Measurements from ENCODE around the gene PNPLA4. TPM values are rescaled to one million over a fixed set of nuclear protein-coding genes. Genes with fewer than 3 reads are reported as not detected.
A peak's percentile ranks its signal among the peaks of the same experiment; 100 is the strongest.

Gene PNPLA4, protein sequence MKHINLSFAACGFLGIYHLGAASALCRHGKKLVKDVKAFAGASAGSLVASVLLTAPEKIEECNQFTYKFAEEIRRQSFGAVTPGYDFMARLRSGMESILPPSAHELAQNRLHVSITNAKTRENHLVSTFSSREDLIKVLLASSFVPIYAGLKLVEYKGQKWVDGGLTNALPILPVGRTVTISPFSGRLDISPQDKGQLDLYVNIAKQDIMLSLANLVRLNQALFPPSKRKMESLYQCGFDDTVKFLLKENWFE
- total RNA-seq = 10 to 100 TPM; 10.2 to 11.8 TPM

DNA sequence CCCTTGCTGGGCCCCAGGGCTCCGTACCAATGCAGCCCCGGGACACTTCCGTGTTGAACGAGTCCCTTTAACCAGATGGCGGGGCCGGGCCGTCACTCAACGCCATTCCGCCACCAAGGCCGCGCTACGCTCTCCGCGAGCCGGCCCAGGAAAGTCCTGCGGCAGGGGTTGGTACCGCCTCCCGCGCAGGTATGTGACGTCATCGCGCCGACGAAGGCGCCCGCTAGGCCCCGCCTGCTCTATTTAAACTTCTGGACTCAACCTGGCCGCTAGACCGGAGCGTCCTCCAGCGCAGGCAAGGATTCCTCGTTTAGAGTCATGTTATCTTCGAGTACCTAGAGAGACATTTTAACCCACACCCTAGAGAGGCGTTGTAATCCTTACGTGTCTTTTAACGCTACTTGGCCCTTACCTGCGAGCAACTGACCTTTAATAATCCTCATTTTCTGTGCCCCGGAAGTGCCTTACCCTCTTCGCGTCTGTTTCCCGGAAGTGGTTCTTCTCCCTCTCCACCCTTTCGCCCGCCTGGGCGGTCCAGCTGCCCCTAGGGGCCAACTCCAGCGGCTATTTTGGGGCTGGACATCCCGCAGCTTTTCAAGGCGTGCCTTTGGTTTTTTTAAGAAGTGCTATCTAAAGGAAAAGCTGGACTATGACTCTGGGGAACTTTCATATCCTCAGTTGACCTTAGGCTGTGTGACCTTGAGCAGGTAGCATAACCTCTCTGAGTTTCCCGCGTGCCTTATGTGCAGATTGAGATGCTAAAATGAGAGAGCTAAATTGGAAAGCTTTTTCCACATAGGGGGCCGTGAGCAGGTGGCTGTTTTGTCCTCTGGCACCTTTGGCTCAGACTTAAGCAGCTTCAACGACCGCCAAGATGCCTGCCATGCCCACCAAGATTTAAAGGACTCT is at the start of gene PNPLA4:
Gene PNPLA4, minus strand, starts transcription at position 155 of the 909 bp plus-strand sequence. CDS start 1,294 bp downstream, outside the sequence.
- POLR2A ChIA-PET = no interaction called here
- DNase-seq = peak; percentile 87
- peak within 1 kb of the TSS; percentile 87 for H3K4me3 Mint-ChIP-seq
- no peaks in the 10 kb centered on the region for H3K9me3 Mint-ChIP-seq
- no peaks in the 10 kb centered on the region for H3K27me3 Mint-ChIP-seq
- intact Hi-C loops (cut with micrococcal nuclease) = loop anchor here (1.0 to 10.0 kb wide), 4 partner anchors 735 to 1903 kb away; partner anchors contain the start of gene PUDP
- H3K36me3 Mint-ChIP-seq = peaks cover 4% of the 10 kb centered on the region
- peak within 1 kb of the TSS; percentile 94 for H3K27ac Mint-ChIP-seq
- H3K4me1 Mint-ChIP-seq (ENCODE audit: low read depth) = peaks cover 4% of the 10 kb centered on the region
- CTCF ChIA-PET = interaction anchor here (0.9 kb wide), 1 partner anchor 16 kb away, joined by 3 read pairs; no protein-coding TSS in a partner anchor

DNA sequence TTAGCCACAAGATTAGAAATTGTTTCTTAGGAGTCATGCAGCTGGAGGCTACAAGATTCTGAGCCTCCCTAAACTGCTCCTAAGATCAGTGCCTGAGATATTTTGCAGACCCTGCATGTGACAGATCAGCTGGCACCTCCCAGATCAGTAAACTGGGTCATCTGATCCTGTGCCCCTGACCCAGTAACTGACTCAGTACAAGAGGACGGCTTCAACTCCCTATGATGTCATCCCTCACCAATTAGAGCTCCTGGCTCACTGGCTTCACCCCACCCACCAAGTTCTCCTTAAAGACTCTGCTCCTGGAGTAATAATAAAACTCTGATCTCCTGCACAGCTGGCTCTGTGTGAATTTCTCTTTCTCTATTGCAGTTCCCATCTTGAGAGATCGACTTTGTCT is 45.4 kb upstream of the PNPLA4 start:
- intact Hi-C loops (cut with micrococcal nuclease) = no loop called here
- Mint-ChIP-seq H3K4me1 (ENCODE audit: low read depth) (no peaks in the 10 kb centered on the region), H3K27me3 (no peaks in the 10 kb centered on the region), H3K27ac (no peak overlapping the region), H3K9me3 (no peaks in the 10 kb centered on the region), H3K4me3 (no peak overlapping the region), H3K36me3 (no peaks in the 10 kb centered on the region)
- ChIA-PET CTCF (no interaction called here), POLR2A (no interaction called here)
- no peak for DNase-seq

DNA sequence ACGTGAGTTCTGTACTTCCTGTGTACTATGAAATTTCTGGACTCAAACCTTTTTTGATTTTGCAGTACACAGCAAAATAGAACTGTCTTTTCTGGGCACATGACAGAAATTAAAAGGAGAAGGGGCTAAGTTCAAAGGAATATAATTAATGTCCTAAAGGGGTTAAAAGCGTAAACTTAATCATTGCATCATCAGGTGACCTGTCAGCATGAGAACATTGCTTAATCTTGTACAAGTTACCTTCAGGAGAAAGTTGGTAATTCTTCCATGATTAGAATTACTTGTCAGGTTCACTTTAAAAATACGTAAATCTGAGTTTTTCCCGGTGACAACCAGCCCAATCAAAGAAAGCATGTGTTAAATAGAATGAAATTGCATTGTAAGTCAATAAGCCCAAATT is 43.2 kb upstream of the PNPLA4 start:
- Mint-ChIP-seq H3K36me3 (no peaks in the 10 kb centered on the region), H3K4me1 (ENCODE audit: low read depth) (no peaks in the 10 kb centered on the region), H3K27me3 (no peaks in the 10 kb centered on the region), H3K4me3 (no peak overlapping the region), H3K9me3 (no peaks in the 10 kb centered on the region), H3K27ac (no peak overlapping the region)
- POLR2A ChIA-PET = no interaction called here
- CTCF ChIA-PET = no interaction called here
- intact Hi-C loops (cut with micrococcal nuclease) = no loop called here
- no peak for DNase-seq

DNA sequence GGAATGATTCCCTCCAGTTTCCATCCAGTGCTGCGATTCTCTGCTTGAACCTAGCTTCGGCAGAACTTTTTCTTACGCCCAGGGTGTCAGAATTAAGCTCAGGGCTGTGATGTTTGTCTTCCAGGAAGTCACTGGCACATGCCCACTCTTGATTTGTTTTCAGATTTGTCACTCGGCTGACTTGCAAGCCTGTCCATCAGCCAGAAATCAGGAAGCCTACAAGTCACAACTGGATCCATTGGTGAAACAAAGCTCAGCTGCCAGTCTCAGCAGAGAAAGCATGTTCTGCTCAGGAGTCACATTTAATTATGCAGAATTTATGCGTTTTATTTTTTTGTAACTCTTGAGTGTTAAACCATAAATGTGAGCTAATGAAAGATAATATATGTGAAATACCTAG is 38.2 kb upstream of the PNPLA4 start:
- no peaks in the 10 kb centered on the region for H3K36me3 Mint-ChIP-seq
- no peak overlapping the region for H3K27ac Mint-ChIP-seq
- ChIA-PET CTCF (no interaction called here), POLR2A (no interaction called here)
- no peaks in the 10 kb centered on the region for H3K27me3 Mint-ChIP-seq
- H3K4me1 Mint-ChIP-seq (ENCODE audit: low read depth) = no peaks in the 10 kb centered on the region
- DNase-seq = no peak
- intact Hi-C loops (cut with micrococcal nuclease) = no loop called here
- H3K9me3 Mint-ChIP-seq = no peaks in the 10 kb centered on the region
- no peak overlapping the region for H3K4me3 Mint-ChIP-seq

DNA sequence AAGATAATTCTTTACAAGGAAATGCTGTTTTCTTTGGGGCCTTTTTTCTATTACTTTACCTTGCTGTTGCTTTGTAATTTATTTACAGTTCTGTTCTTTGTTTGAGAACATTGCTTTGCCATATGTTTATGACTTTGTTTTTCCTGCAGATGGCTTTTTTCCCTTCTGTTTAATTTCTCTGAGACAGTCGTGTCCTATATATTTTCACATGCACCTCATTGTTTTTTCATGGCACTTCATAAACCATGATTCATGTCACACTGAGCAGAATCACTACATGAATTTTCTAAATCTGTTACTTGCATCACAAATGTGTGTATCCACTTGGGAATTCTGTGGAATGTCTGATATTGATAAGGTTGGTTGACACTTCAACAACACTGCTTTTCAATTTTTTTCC is 33.0 kb upstream of the PNPLA4 start:
- peaks cover 9% of the 10 kb centered on the region for H3K9me3 Mint-ChIP-seq
- H3K36me3 Mint-ChIP-seq = no peaks in the 10 kb centered on the region
- no peaks in the 10 kb centered on the region for H3K4me1 Mint-ChIP-seq (ENCODE audit: low read depth)
- DNase-seq = no peak
- intact Hi-C loops (cut with micrococcal nuclease) = no loop called here
- H3K4me3 Mint-ChIP-seq = no peak overlapping the region
- POLR2A ChIA-PET = no interaction called here
- CTCF ChIA-PET = no interaction called here
- no peak overlapping the region for H3K27ac Mint-ChIP-seq
- H3K27me3 Mint-ChIP-seq = no peaks in the 10 kb centered on the region

DNA sequence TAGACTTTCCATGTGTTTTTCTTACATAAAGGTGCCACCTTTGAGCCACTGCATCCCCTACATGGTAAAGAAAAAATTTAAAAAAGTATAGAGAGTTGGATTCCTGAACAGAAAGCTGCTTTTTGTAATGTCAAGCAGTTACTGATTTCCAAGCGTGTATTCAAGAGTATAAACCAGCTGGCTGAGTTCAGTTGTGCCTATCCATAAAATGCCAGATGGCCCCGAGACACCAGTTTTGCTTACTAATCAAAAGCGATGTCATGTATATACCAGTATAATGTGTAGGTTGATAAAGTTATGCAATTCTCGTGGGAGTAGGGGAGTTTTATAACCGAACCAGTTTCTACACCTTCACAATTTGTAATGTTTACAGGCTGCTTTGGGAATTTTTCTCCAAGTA is 26.2 kb upstream of the PNPLA4 start:
- Mint-ChIP-seq H3K27ac (no peak overlapping the region), H3K27me3 (no peaks in the 10 kb centered on the region), H3K4me3 (no peak overlapping the region), H3K4me1 (ENCODE audit: low read depth) (no peaks in the 10 kb centered on the region), H3K36me3 (no peaks in the 10 kb centered on the region), H3K9me3 (peaks cover 9% of the 10 kb centered on the region)
- POLR2A ChIA-PET = no interaction called here
- intact Hi-C loops (cut with micrococcal nuclease) = no loop called here
- CTCF ChIA-PET = no interaction called here
- DNase-seq = no peak

DNA sequence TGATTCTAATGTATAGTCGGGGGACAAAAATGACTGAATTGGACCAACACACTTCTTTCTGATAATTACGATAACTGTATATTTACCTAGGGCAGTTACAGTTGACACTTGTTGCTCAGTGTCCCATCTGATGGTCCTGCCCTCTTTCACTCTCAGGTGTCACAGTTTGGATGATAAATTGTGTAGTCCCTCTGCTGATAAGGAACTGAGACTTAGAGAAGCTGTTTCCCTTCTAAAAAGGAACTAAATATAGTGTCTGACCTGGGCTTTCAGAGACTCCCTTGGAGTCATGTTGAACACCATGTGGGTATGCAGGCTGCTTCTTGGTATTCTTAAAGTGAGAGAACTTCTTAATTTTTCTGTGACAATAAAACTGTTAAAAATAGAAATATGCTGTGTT is 23.7 kb upstream of the PNPLA4 start:
- POLR2A ChIA-PET = no interaction called here
- Mint-ChIP-seq H3K27ac (no peak overlapping the region), H3K4me3 (no peak overlapping the region)

DNA sequence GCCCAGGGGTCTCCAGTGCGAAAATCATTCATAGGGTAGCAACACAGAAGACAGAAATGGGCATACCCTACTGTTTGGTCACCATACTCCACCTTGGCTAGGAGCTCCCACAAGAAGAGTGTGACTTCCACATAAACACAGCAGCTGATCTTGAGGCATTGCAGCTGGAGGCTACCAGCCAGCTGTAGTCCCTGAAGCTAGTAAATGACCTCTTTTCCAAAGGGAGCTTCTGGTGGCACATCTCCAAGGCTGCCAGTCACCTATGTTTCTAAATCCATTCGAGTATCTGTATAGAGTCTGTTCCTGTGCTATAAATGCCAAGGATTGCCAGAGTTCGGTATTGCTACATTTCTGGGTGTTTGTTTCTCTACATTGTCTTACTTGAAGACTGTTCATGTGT is 21.3 kb upstream of the PNPLA4 start:
- DNase-seq = no peak
- H3K27ac Mint-ChIP-seq = no peak overlapping the region
- no peaks in the 10 kb centered on the region for H3K4me1 Mint-ChIP-seq (ENCODE audit: low read depth)
- ChIA-PET POLR2A (no interaction called here), CTCF (no interaction called here)
- no peaks in the 10 kb centered on the region for H3K36me3 Mint-ChIP-seq
- H3K27me3 Mint-ChIP-seq = no peaks in the 10 kb centered on the region
- no peak overlapping the region for H3K4me3 Mint-ChIP-seq
- no peaks in the 10 kb centered on the region for H3K9me3 Mint-ChIP-seq
- intact Hi-C loops (cut with micrococcal nuclease) = no loop called here

More for the DNA sequence above, 23.7 kb upstream of the PNPLA4 start:
- Mint-ChIP-seq H3K36me3 (no peaks in the 10 kb centered on the region), H3K9me3 (no peaks in the 10 kb centered on the region), H3K4me1 (ENCODE audit: low read depth) (no peaks in the 10 kb centered on the region), H3K27me3 (no peaks in the 10 kb centered on the region)
- CTCF ChIA-PET = no interaction called here
- DNase-seq = no peak
- intact Hi-C loops (cut with micrococcal nuclease) = no loop called here

DNA sequence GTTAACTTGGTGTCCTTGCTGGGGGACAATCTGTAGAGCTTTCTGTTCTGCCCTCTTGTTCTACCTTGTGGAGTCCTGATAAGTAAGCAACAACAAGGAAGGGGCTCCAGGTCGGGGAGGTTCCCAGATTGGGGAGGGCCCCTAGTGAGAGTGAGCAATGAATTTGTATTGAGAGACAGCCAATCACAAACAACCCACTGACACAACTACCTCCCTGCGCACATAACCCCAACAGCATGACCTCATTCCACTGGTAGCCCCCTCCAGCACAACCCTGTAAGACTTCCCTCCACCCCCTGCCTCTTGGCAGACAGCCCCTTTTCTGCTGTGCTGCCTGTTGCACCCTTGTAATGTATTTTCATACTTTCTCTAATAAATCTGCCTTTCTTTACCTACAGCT is 19.7 kb upstream of the PNPLA4 start:
- no peak for DNase-seq
- Mint-ChIP-seq H3K36me3 (no peaks in the 10 kb centered on the region), H3K27ac (no peak overlapping the region), H3K27me3 (no peaks in the 10 kb centered on the region), H3K9me3 (no peaks in the 10 kb centered on the region), H3K4me1 (ENCODE audit: low read depth) (no peaks in the 10 kb centered on the region), H3K4me3 (no peak overlapping the region)
- ChIA-PET CTCF (no interaction called here), POLR2A (no interaction called here)
- intact Hi-C loops (cut with micrococcal nuclease) = no loop called here

DNA sequence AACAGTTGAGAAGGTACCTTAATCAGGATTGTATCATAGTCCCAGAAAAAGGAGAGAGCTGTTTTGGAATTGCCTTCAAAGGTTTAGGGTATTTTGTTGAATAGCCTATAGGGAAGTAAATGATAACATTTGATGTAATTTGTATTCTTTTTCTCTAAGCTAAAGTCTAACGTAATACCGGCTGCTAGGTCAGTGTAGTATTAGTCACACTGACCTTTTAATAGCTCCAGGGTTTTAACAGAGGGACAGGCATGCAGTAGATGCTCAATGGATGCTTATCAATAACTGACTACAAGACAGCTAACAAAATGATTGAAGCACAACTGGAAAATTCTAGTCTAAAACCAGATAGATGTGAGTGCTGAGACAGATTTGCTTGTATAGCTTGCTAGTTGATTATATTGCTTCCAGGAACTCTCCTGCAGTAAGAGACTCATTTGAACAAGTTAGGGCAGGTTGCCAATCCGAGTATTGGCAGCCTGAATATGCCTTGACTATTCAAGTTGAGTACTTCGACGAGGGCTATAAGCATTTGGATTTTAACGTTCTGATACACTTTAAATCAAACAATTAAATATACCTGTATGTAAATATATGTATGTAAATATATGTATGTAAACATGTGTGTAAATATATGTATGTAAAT is 16.5 kb upstream of the PNPLA4 start:
- no peaks in the 10 kb centered on the region for H3K36me3 Mint-ChIP-seq
- no peak overlapping the region for H3K27ac Mint-ChIP-seq
- no peak for DNase-seq
- POLR2A ChIA-PET = no interaction called here
- H3K4me3 Mint-ChIP-seq = no peak overlapping the region
- H3K27me3 Mint-ChIP-seq = no peaks in the 10 kb centered on the region
- no peaks in the 10 kb centered on the region for H3K9me3 Mint-ChIP-seq
- intact Hi-C loops (cut with micrococcal nuclease) = no loop called here
- CTCF ChIA-PET = interaction anchor here (0.8 kb wide), 1 partner anchor 16 kb away, joined by 3 read pairs; the partner anchor contains the start of gene PNPLA4
- no peaks in the 10 kb centered on the region for H3K4me1 Mint-ChIP-seq (ENCODE audit: low read depth)

DNA sequence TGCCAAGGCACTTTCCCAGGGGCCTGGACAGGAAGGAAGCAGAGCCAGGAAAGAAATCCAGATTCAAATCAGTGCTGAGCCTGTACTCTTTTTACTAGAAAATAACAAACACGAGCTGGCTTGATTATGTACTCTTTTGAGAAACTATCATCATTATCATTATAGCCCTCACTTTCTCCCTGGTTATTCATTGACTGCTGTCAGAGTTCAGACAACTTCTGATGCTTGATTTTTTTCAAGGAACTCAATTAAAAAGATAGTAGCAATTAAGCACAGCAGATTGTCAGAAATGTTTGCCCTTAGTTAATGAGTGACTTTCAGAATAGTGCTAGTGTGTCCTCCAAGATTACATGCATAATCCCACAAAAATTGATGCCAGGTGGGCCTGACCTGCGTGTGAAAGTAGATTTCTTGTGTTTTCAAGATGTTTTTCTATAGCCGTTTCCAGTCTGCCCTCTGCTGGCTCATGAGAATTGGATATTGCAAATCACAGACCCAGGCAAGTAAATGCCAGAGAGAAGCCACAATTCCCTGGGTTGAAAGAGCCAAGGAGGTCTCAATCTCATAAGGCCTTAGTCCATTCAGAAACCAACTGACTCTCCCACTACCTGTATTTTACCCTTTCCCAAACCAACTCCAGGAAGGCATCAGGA is 14.3 kb upstream of the PNPLA4 start:
- Mint-ChIP-seq H3K27ac (no peak overlapping the region), H3K9me3 (no peaks in the 10 kb centered on the region), H3K27me3 (no peaks in the 10 kb centered on the region), H3K4me3 (no peak overlapping the region), H3K4me1 (ENCODE audit: low read depth) (no peaks in the 10 kb centered on the region), H3K36me3 (no peaks in the 10 kb centered on the region)
- ChIA-PET CTCF (no interaction called here), POLR2A (no interaction called here)
- intact Hi-C loops (cut with micrococcal nuclease) = no loop called here
- DNase-seq = no peak

DNA sequence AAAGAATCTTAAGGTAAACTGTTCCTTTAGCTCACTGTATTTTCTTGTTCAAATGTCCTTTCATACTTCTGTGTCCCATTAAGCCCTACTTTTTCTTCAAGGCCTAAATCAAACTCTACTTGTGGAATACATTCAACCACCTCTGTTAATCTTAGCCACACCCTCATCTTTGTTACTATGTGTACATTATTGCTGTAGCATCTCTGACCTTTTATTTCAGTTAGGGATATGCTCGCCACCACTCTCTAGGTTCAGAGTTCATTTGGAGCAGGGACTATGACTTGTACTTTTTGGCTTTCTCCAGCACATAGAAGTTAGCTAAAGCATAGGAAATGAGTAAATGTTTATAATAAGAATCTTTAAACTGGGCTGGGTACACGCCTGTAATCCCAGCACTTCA is 6.8 kb upstream of the PNPLA4 start:
- H3K4me3 Mint-ChIP-seq = no peak overlapping the region
- POLR2A ChIA-PET = no interaction called here

More for the DNA sequence above, 6.8 kb upstream of the PNPLA4 start:
- no peaks in the 10 kb centered on the region for H3K4me1 Mint-ChIP-seq (ENCODE audit: low read depth)
- no peak for DNase-seq
- intact Hi-C loops (cut with micrococcal nuclease) = no loop called here
- H3K27ac Mint-ChIP-seq = no peak overlapping the region
- no peaks in the 10 kb centered on the region for H3K9me3 Mint-ChIP-seq
- H3K36me3 Mint-ChIP-seq = peaks cover 4% of the 10 kb centered on the region
- H3K27me3 Mint-ChIP-seq = no peaks in the 10 kb centered on the region
- CTCF ChIA-PET = no interaction called here
